Activated CD4-positive, alpha-beta T cell treated with anti-CD3 and anti-CD28 coated beads for 36 hours (primary cell): ENCODE measurements around the gene MOB3C. TPM values are rescaled to one million over a fixed set of nuclear protein-coding genes. Genes with fewer than 3 reads are reported as not detected.

ENCODE experiments used
- ATAC-seq: fragments of 200-7000 bp; cut with Tn5 transposase; one replicate; pipeline ENCODE4 v1.10.0; 2021; ENCODE audit warnings: mild to moderate bottlenecking, moderate library complexity
- CTCF ChIA-PET: fragments of 350-600 bp; sonication (Branson Sonifier 250); formaldehyde crosslinking; loops from one replicate; lab custom pipeline; 2021; ENCODE audit warnings: antibody characterized with exemption; lab: Charles Lee
- POLR2A ChIA-PET: fragments of 350-600 bp; sonication (Branson Sonifier 250); formaldehyde crosslinking; loops from one replicate; lab custom pipeline; 2021; ENCODE audit warnings: antibody characterized with exemption, inconsistent platforms; lab: Charles Lee
- DNase-seq: peaks from one replicate; pipeline ENCODE4 v3.0.0-alpha.2; 2020
- H3K27ac Mint-ChIP-seq: one replicate; pipeline ENCODE4 v1.8.0; 2021; ENCODE audit warnings: mixed read lengths
- H3K27me3 Mint-ChIP-seq: one replicate; pipeline ENCODE4 v1.8.0; 2021; ENCODE audit warnings: mixed read lengths
- H3K36me3 Mint-ChIP-seq: one replicate; pipeline ENCODE4 v1.8.0; 2021; ENCODE audit warnings: low read depth, mixed read lengths
- H3K4me1 Mint-ChIP-seq: one replicate; pipeline ENCODE4 v1.8.0; 2021; ENCODE audit warnings: mixed read lengths
- H3K4me3 Mint-ChIP-seq: one replicate; pipeline ENCODE4 v1.8.0; 2021; ENCODE audit warnings: mild to moderate bottlenecking, moderate library complexity, mixed read lengths
- H3K9me3 Mint-ChIP-seq: one replicate; pipeline ENCODE4 v1.8.0; 2021; ENCODE audit warnings: low read depth, mixed read lengths
- intact Hi-C, 2 experiments: fragments of 100-400 bp; cut with DNase I in 1 of 2; cut with micrococcal nuclease in 1 of 2; formaldehyde crosslinking; loops; one replicate each; pipeline versions ENCODE4 v1.14.2 to v1.15.1; 2022 to 2024; cut with DNase I, micrococcal nuclease
- total RNA-seq, 2 experiments: library from RNA; stranded (reverse); gene quantifications; one replicate each; pipeline ENCODE4 v1.2.3, GENCODE V29; 2021

The MOB3C gene
- total RNA-seq, 2 experiments from 2014 or later: 8.5 to 8.9 TPM

DNA sequence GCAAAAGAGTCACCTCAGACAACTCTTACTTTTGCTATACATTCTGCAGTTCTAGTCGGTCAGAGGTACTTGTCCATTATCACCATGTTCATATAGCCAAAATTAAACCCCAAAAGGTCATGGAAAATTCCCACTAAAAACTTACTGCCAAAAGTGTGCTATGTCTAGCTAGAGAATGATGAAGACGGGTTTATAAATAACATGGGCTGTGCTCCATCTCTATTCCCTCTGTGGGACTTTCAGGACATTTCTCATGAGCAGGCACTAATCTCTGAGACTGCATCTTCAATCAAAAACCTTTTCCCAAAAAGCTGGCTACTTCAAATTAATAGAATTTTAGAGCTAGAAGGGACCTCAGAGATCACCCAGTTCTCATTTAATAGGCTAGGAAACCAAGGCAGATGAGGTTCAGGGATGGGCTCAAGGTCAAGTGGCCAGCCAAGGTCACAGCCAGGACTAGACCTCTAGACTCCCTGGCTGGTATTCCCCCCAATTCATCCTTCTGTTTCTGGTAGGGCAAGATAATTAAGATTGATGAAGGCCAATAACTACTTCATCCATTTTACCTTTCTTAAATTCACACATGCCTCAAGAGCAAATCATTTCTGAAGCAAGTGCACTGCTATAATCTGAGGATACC, 21.0 kb upstream of the MOB3C start:
- CTCF ChIA-PET: no interaction called here
- POLR2A ChIA-PET: no interaction called here
- Mint-ChIP-seq H3K4me1 (no peaks in the 10 kb centered on the region), H3K36me3 (peaks cover 21% of the 10 kb centered on the region), H3K27ac (no peak overlapping the region), H3K27me3 (no peaks in the 10 kb centered on the region), H3K9me3 (no peaks in the 10 kb centered on the region), H3K4me3 (no peak overlapping the region)
- intact Hi-C loops: no loop called here
- no peak for DNase-seq
- ATAC-seq: no peak

DNA sequence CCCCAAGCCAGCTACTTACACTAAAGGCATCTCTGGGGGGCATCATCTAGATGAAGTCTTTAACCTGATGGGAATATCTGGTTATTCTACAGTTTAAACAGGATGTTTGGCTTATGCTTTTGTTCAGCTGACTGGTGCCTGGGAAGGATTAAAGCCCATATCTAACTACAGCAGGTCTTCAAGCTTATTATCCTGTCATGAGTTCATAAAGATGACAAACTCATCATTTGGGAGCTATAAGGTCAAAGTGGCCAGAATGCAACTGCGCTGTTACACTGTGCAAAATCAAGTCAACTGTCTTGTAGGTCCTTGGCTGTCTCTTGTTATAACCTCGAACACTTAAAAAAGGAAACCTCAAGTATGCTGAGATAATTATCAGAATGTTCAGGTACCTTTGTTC, 18.6 kb upstream of the MOB3C start:
- intact Hi-C loops: no loop called here
- ChIA-PET POLR2A (no interaction called here), CTCF (interaction anchor here (0.8 kb wide), 1 partner anchor 91 kb away, joined by 3 read pairs; no protein-coding TSS in a partner anchor)
- no peak overlapping the region for H3K4me3 Mint-ChIP-seq
- no peaks in the 10 kb centered on the region for H3K27me3 Mint-ChIP-seq
- H3K9me3 Mint-ChIP-seq: no peaks in the 10 kb centered on the region
- ATAC-seq (no peak), DNase-seq (no peak)
- no peak overlapping the region for H3K27ac Mint-ChIP-seq
- peaks cover 24% of the 10 kb centered on the region for H3K36me3 Mint-ChIP-seq
- H3K4me1 Mint-ChIP-seq: no peaks in the 10 kb centered on the region

DNA sequence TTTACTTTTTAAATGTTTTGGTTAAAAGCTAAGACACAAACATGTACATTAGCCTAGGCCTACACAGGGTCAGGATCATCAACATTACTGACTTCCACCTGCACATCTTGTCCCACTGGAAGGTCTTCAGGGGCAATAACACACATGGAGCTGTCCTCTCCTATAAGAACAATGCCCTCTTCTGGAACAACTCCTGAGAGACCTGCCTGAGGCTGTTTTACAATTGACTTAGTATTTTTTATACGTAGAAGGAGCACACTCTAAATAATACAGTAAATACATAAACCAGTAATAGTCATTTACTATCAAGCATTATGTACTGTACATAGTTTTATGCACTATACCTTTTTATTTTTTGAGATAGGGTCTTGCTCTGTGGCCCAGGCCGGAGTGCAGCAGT, 14.1 kb upstream of the MOB3C start:
- DNase-seq: no peak
- Mint-ChIP-seq H3K4me3 (no peak overlapping the region), H3K36me3 (peaks cover 19% of the 10 kb centered on the region), H3K4me1 (no peaks in the 10 kb centered on the region), H3K27ac (no peak overlapping the region), H3K9me3 (no peaks in the 10 kb centered on the region), H3K27me3 (no peaks in the 10 kb centered on the region)
- CTCF ChIA-PET: no interaction called here
- intact Hi-C loops: no loop called here
- POLR2A ChIA-PET: no interaction called here
- no peak for ATAC-seq

DNA sequence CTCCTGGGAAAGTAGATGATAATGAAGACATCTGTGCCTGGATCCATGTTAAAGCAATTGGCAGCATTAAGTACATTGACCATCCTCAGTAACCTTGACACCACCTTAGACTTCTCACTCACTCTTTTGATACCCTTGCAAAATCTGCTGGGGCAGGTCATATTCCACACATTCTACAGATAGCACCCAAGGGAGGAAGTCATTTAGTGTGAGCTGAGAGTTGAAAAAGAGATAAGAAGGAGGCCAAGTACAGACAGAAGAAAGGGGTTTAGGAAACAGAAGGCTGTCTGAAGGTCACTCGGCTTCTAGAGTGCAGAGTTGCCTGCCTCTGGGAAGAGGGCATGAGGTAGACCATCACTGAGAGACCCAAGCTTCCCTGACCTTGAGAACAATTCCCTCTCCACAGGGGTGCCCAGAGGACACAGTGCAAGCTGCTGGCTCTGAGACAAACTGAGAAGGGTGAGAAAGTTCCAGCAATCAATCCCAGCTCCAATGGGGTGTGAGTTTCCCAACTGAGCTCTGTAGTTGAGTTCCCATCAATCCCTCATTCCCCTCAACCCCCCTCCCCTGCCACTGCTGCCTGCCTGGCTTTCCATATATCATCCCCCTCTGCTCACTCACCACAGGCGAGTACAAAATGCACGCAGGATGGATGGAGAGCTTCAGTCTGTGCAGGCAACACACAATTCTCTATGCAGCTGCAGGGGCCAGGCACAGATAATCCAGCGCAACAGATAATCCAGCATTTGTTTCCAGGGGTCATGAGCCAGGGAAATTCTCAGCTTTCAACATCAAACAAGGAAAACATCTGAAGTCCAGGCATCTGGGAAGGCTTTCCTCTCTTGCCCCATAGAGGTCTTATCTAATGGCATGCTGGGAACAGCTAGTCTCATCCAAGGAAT, 7.4 kb upstream of the MOB3C start:
- no peaks in the 10 kb centered on the region for H3K4me1 Mint-ChIP-seq
- no peak for ATAC-seq
- ChIA-PET POLR2A (interaction anchor here (1.5 kb wide), 1 partner anchor 20 kb away, joined by 3 read pairs; the partner anchor contains the start of gene MKNK1), CTCF (interaction anchor here (0.6 to 1.4 kb wide), 4 partner anchors 96 to 548 kb away, joined by 3 read pairs; no protein-coding TSS in a partner anchor)
- DNase-seq: no peak
- H3K4me3 Mint-ChIP-seq: no peak overlapping the region
- no peak overlapping the region for H3K27ac Mint-ChIP-seq
- intact Hi-C loops: no loop called here
- H3K27me3 Mint-ChIP-seq: no peaks in the 10 kb centered on the region
- H3K36me3 Mint-ChIP-seq: no peaks in the 10 kb centered on the region
- no peaks in the 10 kb centered on the region for H3K9me3 Mint-ChIP-seq

DNA sequence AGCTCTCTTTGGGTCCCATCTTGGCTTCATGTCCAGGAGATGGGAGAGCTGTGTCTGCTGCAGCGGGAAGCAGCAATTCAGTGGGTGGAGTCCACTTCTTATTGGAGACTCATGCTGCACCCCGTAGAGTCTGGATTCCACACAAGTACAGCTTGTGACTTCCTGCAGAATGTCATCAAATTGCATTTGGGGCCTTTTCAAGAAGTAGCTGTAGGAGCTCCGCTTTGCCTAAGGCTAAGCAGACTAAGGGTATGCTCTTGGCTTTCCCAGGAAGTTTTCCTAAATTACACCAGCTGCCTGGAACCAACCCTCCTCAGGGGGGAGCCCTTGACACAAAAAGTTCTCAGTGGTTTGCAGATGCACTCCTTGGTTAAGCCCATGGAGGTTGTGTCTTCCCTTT, 5.7 kb upstream of the MOB3C start:
- Mint-ChIP-seq H3K27me3 (no peaks in the 10 kb centered on the region), H3K36me3 (no peaks in the 10 kb centered on the region), H3K9me3 (no peaks in the 10 kb centered on the region), H3K4me1 (peaks cover 1% of the 10 kb centered on the region), H3K27ac (no peak overlapping the region), H3K4me3 (no peak overlapping the region)
- ChIA-PET CTCF (interaction anchor here (0.6 to 1.4 kb wide), 2 partner anchors 9 to 103 kb away, joined by 3 to 5 read pairs; no protein-coding TSS in a partner anchor), POLR2A (no interaction called here)
- DNase-seq: peak; percentile 40
- intact Hi-C loops: no loop called here
- no peak for ATAC-seq

GRCh38 chr1:46621930-46622329, 5.3 kb upstream of the MOB3C start:
- ChIA-PET POLR2A (no interaction called here), CTCF (interaction anchor here (0.6 to 1.4 kb wide), 2 partner anchors 8 to 103 kb away, joined by 3 to 5 read pairs; no protein-coding TSS in a partner anchor)
- no peak overlapping the region for H3K4me3 Mint-ChIP-seq

DNA sequence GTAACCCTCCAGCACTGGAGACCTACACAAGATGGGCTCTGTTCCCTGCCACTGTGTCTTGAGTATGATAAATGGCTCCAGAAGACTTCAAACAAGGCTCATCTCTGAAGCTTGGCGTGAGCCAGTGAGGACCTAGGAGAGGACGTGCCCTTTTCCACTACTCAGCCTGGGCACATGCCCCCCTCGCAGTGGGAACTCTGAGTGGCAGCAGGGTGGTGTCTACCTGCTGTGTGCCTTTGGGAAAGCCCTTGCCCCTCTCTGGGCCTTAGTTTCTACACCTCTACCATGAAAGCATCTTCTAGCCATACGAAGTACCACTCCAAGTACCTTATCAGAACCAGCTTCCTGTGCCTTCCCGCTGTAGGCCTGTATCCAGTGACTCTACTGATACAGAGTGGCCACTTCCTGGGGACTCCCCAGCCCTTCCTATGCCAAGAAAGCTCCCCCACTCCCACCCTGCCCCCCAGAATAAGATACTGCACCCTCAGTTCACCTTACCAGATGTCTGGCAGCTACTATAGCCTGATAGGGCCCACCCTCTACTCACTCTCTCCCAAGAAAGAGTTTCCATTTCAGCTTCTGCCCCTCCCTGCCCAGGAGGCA, 3.1 kb upstream of the MOB3C start:
- peaks cover 20% of the 10 kb centered on the region for H3K4me1 Mint-ChIP-seq
- no peaks in the 10 kb centered on the region for H3K27me3 Mint-ChIP-seq
- no peaks in the 10 kb centered on the region for H3K36me3 Mint-ChIP-seq
- H3K4me3 Mint-ChIP-seq: no peak overlapping the region
- ATAC-seq (no peak), DNase-seq (no peak)
- ChIA-PET POLR2A (no interaction called here), CTCF (interaction anchor here (0.9 to 1.2 kb wide), 2 partner anchors 41 to 173 kb away, joined by 3 to 5 read pairs; no protein-coding TSS in a partner anchor)
- intact Hi-C loops: loop anchor here (5.0 kb wide), 2 partner anchors 48 to 98 kb away; partner anchors contain the start of genes ATPAF1 (in 2 of the 2) and EFCAB14 (in 1 of the 2)
- H3K9me3 Mint-ChIP-seq: no peaks in the 10 kb centered on the region
- no peak overlapping the region for H3K27ac Mint-ChIP-seq

More at GRCh38 chr1:46621930-46622329, 5.3 kb upstream of the MOB3C start:
- Mint-ChIP-seq H3K27me3 (no peaks in the 10 kb centered on the region), H3K4me1 (peaks cover 5% of the 10 kb centered on the region), H3K36me3 (no peaks in the 10 kb centered on the region), H3K9me3 (no peaks in the 10 kb centered on the region), H3K27ac (no peak overlapping the region)
- ATAC-seq (no peak), DNase-seq (no peak)
- intact Hi-C loops: no loop called here

DNA sequence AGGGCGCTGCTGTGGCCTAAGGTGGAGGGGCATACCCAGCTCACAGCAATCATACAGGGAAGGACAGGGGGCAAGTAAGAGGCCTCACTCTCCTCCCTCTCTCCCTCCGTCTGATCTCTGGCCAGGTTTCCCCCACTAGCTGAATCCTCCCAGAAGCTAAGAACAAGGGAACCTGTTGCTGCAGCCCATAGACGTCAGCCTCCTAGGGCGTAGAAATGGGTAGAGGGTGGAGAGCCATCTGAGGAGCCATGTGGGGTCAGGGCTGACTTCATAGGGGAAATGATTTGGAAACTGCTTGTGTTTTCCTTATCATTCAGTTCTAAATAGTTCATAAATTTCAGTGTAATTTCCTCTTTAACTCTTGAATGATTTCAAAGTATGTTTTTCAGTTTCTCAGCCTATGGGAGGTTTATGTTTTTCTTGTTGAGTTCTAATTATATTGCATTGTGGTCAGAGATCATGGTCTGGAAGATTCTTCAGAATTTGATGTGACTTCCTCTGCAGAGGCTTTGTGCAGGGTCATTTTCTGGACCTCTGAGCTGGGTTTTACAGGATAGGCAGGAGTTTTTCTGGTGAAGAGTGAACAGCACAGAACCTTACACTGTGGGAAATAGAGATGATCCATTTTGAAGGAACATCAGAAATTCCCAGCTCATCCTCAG, 2.3 kb upstream of the MOB3C start:
- DNase-seq: no peak
- no peak for ATAC-seq
- intact Hi-C loops: loop anchor here (5.0 kb wide), 2 partner anchors 48 to 98 kb away; partner anchors contain the start of genes ATPAF1 (in 2 of the 2) and EFCAB14 (in 1 of the 2)
- no peak overlapping the region for H3K4me3 Mint-ChIP-seq
- no peaks in the 10 kb centered on the region for H3K36me3 Mint-ChIP-seq
- POLR2A ChIA-PET: no interaction called here
- no peaks in the 10 kb centered on the region for H3K9me3 Mint-ChIP-seq
- peaks cover 29% of the 10 kb centered on the region for H3K4me1 Mint-ChIP-seq
- H3K27me3 Mint-ChIP-seq: no peaks in the 10 kb centered on the region
- CTCF ChIA-PET: interaction anchor here (0.7 to 5.6 kb wide), 3 partner anchors 9 to 42 kb away, joined by 3 to 47 read pairs (median 3); partner anchors contain the start of gene MKNK1
- no peak overlapping the region for H3K27ac Mint-ChIP-seq

DNA sequence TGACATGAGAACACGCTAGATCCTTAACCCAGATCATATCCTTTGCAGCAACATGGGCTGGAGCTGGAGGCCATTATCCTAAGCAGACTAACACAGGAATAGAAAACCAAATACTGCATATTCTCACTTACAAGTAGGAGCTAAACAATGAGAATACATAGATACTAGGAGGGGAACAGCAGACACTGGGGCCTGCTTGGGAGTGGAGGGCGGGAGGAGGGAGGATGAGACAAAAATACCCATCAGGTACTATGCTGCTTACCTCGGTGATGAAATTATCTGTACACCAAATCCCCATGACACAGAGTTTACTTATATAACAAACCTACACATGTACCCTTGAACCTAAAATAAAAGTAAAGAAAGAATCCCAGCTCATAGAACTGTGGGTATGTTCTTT, 1.2 kb upstream of the MOB3C start:
- peaks cover 2% of the 10 kb centered on the region for H3K36me3 Mint-ChIP-seq
- H3K4me1 Mint-ChIP-seq: peaks cover 39% of the 10 kb centered on the region
- no peaks in the 10 kb centered on the region for H3K9me3 Mint-ChIP-seq
- peak overlapping the region; percentile 87 for H3K4me3 Mint-ChIP-seq
- H3K27me3 Mint-ChIP-seq: no peaks in the 10 kb centered on the region
- H3K27ac Mint-ChIP-seq: no peak overlapping the region
- CTCF ChIA-PET: interaction anchor here (0.7 to 5.6 kb wide), 3 partner anchors 8 to 70 kb away, joined by 3 to 47 read pairs (median 5); partner anchors contain the start of gene MKNK1
- POLR2A ChIA-PET: no interaction called here
- DNase-seq (no peak), ATAC-seq (no peak)
- intact Hi-C loops: loop anchor here (5.0 kb wide), 2 partner anchors 49 to 99 kb away; partner anchors contain the start of genes ATPAF1 (in 2 of the 2) and EFCAB14 (in 1 of the 2)

- POLR2A ChIA-PET: interaction anchor here (0.9 to 2.6 kb wide), 2 partner anchors 13 to 38 kb away, joined by 3 to 19 read pairs; partner anchors contain the start of gene MKNK1
- ATAC-seq: no peak
Measured at GRCh38 chr1:46617108-46617800, 643 bp upstream of the MOB3C start.

More at GRCh38 chr1:46617108-46617800, 643 bp upstream of the MOB3C start:
- Mint-ChIP-seq H3K4me1 (peaks cover 41% of the 10 kb centered on the region), H3K4me3 (peak overlapping the region; percentile 87), H3K9me3 (no peaks in the 10 kb centered on the region), H3K27me3 (no peaks in the 10 kb centered on the region), H3K27ac (peak overlapping the region; percentile 82), H3K36me3 (peaks cover 2% of the 10 kb centered on the region)
- intact Hi-C loops: loop anchor here (5.0 kb wide), 2 partner anchors 50 to 100 kb away; partner anchors contain the start of genes ATPAF1 (in 2 of the 2) and EFCAB14 (in 1 of the 2)
- DNase-seq: no peak
- CTCF ChIA-PET: interaction anchor here (1.0 to 5.6 kb wide), 2 partner anchors 12 to 69 kb away, joined by 5 to 47 read pairs; partner anchors contain the start of gene MKNK1
